ENCODE results near the gene CORIN.

DNA sequence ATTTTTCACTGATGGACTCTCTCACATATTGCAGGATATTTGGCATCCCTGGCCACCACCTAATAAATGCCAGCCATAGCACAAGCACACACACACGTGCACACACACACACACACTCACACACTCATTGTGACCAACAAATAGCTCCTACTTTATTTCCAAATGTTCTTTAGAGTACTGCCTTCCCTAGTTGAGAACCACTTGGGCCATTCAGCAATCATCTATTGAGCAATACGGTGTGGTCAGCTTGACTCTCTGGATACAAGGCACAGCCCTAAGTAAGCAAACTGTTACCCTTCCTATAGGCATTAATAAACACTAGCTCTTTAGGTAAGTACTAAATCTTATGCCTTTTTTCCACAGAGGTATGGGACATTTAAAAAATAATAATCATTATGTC is 21.1 kb downstream of the CORIN start:
- no peak for TF ChIP-seq CTCF (conservative IDR thresholded peaks at IDR 0.05; ENCODE audit: low read length)
- no peak for TF ChIP-seq EZH2phosphoT487 (IDR thresholded peaks at IDR 0.05; ENCODE audit: borderline replicate concordance)

Data from Loucy (cell line).